K562 (cell line): Measurements from ENCODE around the gene SMIM35. TPM values are rescaled to one million over a fixed set of nuclear protein-coding genes. Genes with fewer than 3 reads are reported as not detected.

Experiments
- BHLHE40 ChIP-seq: IDR thresholded peaks from 2 replicates; pipeline ENCODE4 v1.6.1; 2011; ENCODE audit warnings: low read length, improper control_type of control experiment
- CBX2 ChIP-seq: fragments of 200-600 bp; sonication (generic); IDR thresholded peaks from one replicate; pipeline ENCODE4 v1.6.1; 2012; ENCODE audit warnings: mild to moderate bottlenecking, low read length, inconsistent platforms; ENCODE audit not compliant: insufficient read depth, poor library complexity, severe bottlenecking
- CC2D1A ChIP-seq: fragments of 450-650 bp; IDR thresholded peaks from 2 replicates; pipeline ENCODE4 v1.6.1; 2017; ENCODE audit warnings: mild to moderate bottlenecking
- EP400 ChIP-seq: fragments of 450-650 bp; IDR thresholded peaks from 2 replicates; pipeline ENCODE4 v1.6.1; 2017; ENCODE audit warnings: antibody characterized with exemption, mild to moderate bottlenecking, moderate library complexity
- ETV6 ChIP-seq, 3 experiments: fragments of 150-350 bp in 1 of 3; sonication (generic) in 1 of 3; formaldehyde crosslinking in 1 of 3; IDR thresholded peaks; 2 replicates each; pipeline versions ENCODE4 v1.6.1 to v1.8.0; 2014 to 2022; ENCODE audit warnings: borderline replicate concordance in 2 of 3, low read depth in 2 of 3, antibody characterized with exemption in 1 of 3, low read length in 1 of 3, mild to moderate bottlenecking in 1 of 3, missing genetic modification reagents in 1 of 3
- FOXM1 ChIP-seq, 2 experiments: fragments of 450-650 bp in 1 of 2; sonication (generic) in 1 of 2; formaldehyde crosslinking in 1 of 2; IDR thresholded peaks; 2 replicates each; pipeline versions ENCODE4 v1.6.1 to v1.9.0; 2017 to 2022; ENCODE audit warnings: low read depth in 2 of 2, mild to moderate bottlenecking in 2 of 2, missing genetic modification reagents in 1 of 2, moderate library complexity in 1 of 2
- HMG20B ChIP-seq: fragments of 250-450 bp; sonication (Bioruptor Pico); IDR thresholded peaks from 2 replicates; pipeline ENCODE4 v1.5.0; 2021; ENCODE audit warnings: mild to moderate bottlenecking
- HNRNPK ChIP-seq: fragments of 200-400 bp; formaldehyde crosslinking; IDR thresholded peaks from one replicate; pipeline ENCODE4 v1.6.1; 2018; ENCODE audit warnings: mild to moderate bottlenecking, low read depth, low read length; ENCODE audit not compliant: poor library complexity, severe bottlenecking
- HNRNPL ChIP-seq: fragments of 200-400 bp; formaldehyde crosslinking; IDR thresholded peaks from 2 replicates; pipeline ENCODE4 v1.6.1; 2017; ENCODE audit warnings: low read depth, mild to moderate bottlenecking, low read length
- ILF3 ChIP-seq: fragments of 450-650 bp; IDR thresholded peaks from 2 replicates; pipeline ENCODE4 v1.6.1; 2018; ENCODE audit warnings: antibody characterized with exemption, mild to moderate bottlenecking, moderate library complexity, borderline replicate concordance
- MCM7 ChIP-seq, 2 experiments: fragments of 450-650 bp; IDR thresholded peaks; 2 replicates each; pipeline ENCODE4 v1.6.1; 2016 to 2018
- NCOA1 ChIP-seq: fragments of 450-650 bp; IDR thresholded peaks from 2 replicates; pipeline ENCODE4 v1.6.1; 2016; ENCODE audit warnings: low read depth
- NR1H2 ChIP-seq: sonication (generic); formaldehyde crosslinking; IDR thresholded peaks from 2 replicates; pipeline ENCODE4 v1.4.0; 2020; ENCODE audit warnings: mild to moderate bottlenecking, missing genetic modification reagents
- RAD21 ChIP-seq, 2 experiments: fragments of 250-450 bp in 1 of 2; fragments of 450-650 bp in 1 of 2; sonication (Bioruptor Pico) in 1 of 2; formaldehyde crosslinking in 1 of 2; IDR thresholded peaks in 1 of 2; conservative IDR thresholded peaks in 1 of 2; 2 replicates each; pipeline versions ENCODE4 v1.4.0 to v1.8.0; 2020 to 2022; ENCODE audit warnings: mild to moderate bottlenecking in 2 of 2, moderate library complexity in 1 of 2
- SIRT6 ChIP-seq: IDR thresholded peaks from one replicate; pipeline ENCODE4 v1.6.1; 2012; ENCODE audit warnings: low read depth, mild to moderate bottlenecking, control low read depth, inconsistent platforms, low read length, moderate library complexity
- SMARCB1 ChIP-seq: IDR thresholded peaks from 2 replicates; pipeline ENCODE4 v1.6.1; 2011; ENCODE audit warnings: improper control_type of control experiment, low read depth; ENCODE audit not compliant: insufficient read length
- SMARCC2 ChIP-seq: fragments of 450-650 bp; IDR thresholded peaks from 2 replicates; pipeline ENCODE4 v1.6.1; 2017; ENCODE audit warnings: antibody characterized with exemption, moderate library complexity, mild to moderate bottlenecking, low read depth
- TCF7 ChIP-seq: sonication (generic); IDR thresholded peaks from 2 replicates; pipeline ENCODE4 v1.6.1; 2016; ENCODE audit warnings: antibody characterized with exemption, borderline replicate concordance
- ZKSCAN3 ChIP-seq: fragments of 250-450 bp; sonication (Bioruptor Pico); IDR thresholded peaks from 2 replicates; pipeline ENCODE4 v1.4.0; 2020
- ZNF41 ChIP-seq: fragments of 250-450 bp; sonication (Bioruptor Pico); conservative IDR thresholded peaks from 2 replicates; pipeline ENCODE4 v1.4.0; 2020; ENCODE audit warnings: mild to moderate bottlenecking
- polyA plus RNA-seq, 8 experiments: library from polyadenylated mRNA; depleted of rRNA in 4 of 8; stranded (reverse) in 5 of 8; unstranded in 3 of 8; fragments of >200 nt; fragmentation: Nextera tagmentation in 2 of 8; fragmentation: Illumina TruSeq in 1 of 8; extraction: Ambion mirVana in 2 of 8; extraction: Trizol in 1 of 8; gene quantifications; 2 replicates each; pipeline versions ENCODE4 v1.2.1 to v1.2.3, GENCODE V29; 2011 to 2014; ENCODE audit warnings: inconsistent platforms in 1 of 8, missing spikeins in 1 of 8
- total RNA-seq, 7 experiments: library from RNA; depleted of rRNA in 6 of 7; stranded (reverse); fragments of >200 nt in 6 of 7; fragmentation: Illumina TruSeq in 2 of 7; extraction: Trizol in 2 of 7; gene quantifications; 2 replicates each; pipeline versions ENCODE4 v1.2.1 to v1.2.3, GENCODE V29; 2011 to 2021; ENCODE audit warnings: low replicate concordance in 1 of 7
- TF ChIP-seq, protein P1 (sequence below): fragments of 450-650 bp; IDR thresholded peaks from 2 replicates; pipeline ENCODE4 v1.6.1; 2014; ENCODE audit warnings: low read depth, mild to moderate bottlenecking, moderate library complexity, borderline replicate concordance
- TF ChIP-seq, protein P2 (sequence below): fragments of 150-350 bp; IDR thresholded peaks from 2 replicates; pipeline ENCODE4 v1.6.1; 2014; ENCODE audit warnings: low read depth, mild to moderate bottlenecking, low read length, borderline replicate concordance
- TF ChIP-seq, protein P3 (sequence below): fragments of 250-450 bp; sonication (Bioruptor Pico); IDR thresholded peaks from 2 replicates; pipeline ENCODE4 v1.5.1; 2021; ENCODE audit warnings: mild to moderate bottlenecking

SMIM35 gene
- total and polyA plus RNA-seq, 9 of the 15 experiments (the other 6 are each of a cell fraction or from before 2014, with no cell fraction given) = 0.03 TPM; not detected in 7

DNA sequence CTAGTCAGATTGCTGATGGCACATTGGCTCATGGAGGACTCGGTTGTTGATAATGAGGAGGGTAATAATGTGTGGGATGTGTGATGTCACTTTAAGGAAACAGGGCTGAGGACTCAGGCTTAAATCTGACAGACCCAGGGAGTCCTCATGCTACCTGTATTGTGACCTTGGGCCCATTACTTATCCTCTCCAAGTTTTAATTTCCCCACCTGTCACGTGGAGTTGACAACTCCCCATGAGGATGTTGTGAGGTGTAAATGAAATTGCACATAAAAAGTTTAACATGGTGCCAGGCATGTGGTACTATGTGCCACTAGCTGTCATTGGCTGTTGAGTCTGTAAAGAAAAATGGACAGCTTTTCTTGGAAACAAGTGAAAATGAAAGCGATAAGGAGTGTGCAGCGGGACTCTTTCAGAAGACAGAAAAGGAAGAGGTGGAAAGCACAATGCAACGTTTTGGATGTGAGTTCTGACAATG is 85.2 kb downstream of the SMIM35 start (continued):
- TF ChIP-seq, protein P1, sequence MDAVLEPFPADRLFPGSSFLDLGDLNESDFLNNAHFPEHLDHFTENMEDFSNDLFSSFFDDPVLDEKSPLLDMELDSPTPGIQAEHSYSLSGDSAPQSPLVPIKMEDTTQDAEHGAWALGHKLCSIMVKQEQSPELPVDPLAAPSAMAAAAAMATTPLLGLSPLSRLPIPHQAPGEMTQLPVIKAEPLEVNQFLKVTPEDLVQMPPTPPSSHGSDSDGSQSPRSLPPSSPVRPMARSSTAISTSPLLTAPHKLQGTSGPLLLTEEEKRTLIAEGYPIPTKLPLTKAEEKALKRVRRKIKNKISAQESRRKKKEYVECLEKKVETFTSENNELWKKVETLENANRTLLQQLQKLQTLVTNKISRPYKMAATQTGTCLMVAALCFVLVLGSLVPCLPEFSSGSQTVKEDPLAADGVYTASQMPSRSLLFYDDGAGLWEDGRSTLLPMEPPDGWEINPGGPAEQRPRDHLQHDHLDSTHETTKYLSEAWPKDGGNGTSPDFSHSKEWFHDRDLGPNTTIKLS = no peak
- TF ChIP-seq SMARCC2 = no peak
- TF ChIP-seq ZNF41 = no peak
- TF ChIP-seq HNRNPK = no peak
- no peak for TF ChIP-seq CC2D1A
- no peak for TF ChIP-seq SMARCB1
- no peak for TF ChIP-seq TCF7
- TF ChIP-seq CBX2 = no peak
- TF ChIP-seq NR1H2 (CRISPR knock-in tag) = no peak
- TF ChIP-seq BHLHE40 = no peak
- TF ChIP-seq, protein P2, sequence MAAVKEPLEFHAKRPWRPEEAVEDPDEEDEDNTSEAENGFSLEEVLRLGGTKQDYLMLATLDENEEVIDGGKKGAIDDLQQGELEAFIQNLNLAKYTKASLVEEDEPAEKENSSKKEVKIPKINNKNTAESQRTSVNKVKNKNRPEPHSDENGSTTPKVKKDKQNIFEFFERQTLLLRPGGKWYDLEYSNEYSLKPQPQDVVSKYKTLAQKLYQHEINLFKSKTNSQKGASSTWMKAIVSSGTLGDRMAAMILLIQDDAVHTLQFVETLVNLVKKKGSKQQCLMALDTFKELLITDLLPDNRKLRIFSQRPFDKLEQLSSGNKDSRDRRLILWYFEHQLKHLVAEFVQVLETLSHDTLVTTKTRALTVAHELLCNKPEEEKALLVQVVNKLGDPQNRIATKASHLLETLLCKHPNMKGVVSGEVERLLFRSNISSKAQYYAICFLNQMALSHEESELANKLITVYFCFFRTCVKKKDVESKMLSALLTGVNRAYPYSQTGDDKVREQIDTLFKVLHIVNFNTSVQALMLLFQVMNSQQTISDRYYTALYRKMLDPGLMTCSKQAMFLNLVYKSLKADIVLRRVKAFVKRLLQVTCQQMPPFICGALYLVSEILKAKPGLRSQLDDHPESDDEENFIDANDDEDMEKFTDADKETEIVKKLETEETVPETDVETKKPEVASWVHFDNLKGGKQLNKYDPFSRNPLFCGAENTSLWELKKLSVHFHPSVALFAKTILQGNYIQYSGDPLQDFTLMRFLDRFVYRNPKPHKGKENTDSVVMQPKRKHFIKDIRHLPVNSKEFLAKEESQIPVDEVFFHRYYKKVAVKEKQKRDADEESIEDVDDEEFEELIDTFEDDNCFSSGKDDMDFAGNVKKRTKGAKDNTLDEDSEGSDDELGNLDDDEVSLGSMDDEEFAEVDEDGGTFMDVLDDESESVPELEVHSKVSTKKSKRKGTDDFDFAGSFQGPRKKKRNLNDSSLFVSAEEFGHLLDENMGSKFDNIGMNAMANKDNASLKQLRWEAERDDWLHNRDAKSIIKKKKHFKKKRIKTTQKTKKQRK = no peak
- TF ChIP-seq EP400 = peak; percentile 55; the same call in 1 of the 2 replicates
- no peak for TF ChIP-seq ETV6 (IDR thresholded peaks at IDR 0.05; ENCODE audit: borderline replicate concordance in 1 of 2, low read depth in 2 of 2, low read length in 1 of 2)
- TF ChIP-seq ETV6 (CRISPR knock-in tag; IDR thresholded peaks at IDR 0.05; ENCODE audit: borderline replicate concordance) = no peak
- no peak for TF ChIP-seq HNRNPL
- TF ChIP-seq HMG20B = no peak
- TF ChIP-seq ZKSCAN3 (CRISPR knock-in tag) = no peak
- TF ChIP-seq NCOA1 = no peak
- TF ChIP-seq, protein P3, sequence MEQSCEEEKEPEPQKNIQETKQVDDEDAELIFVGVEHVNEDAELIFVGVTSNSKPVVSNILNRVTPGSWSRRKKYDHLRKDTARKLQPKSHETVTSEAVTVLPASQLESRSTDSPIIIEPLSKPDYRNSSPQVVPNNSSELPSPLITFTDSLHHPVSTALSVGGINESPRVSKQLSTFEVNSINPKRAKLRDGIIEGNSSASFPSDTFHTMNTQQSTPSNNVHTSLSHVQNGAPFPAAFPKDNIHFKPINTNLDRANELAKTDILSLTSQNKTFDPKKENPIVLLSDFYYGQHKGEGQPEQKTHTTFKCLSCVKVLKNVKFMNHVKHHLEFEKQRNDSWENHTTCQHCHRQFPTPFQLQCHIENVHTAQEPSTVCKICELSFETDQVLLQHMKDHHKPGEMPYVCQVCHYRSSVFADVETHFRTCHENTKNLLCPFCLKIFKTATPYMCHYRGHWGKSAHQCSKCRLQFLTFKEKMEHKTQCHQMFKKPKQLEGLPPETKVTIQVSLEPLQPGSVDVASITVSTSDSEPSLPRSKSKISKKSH (CRISPR knock-in tag) = no peak
- TF ChIP-seq MCM7 (IDR thresholded peaks at IDR 0.05) = no peak
- TF ChIP-seq ILF3 = no peak
- TF ChIP-seq SIRT6 = no peak
- no peak for TF ChIP-seq RAD21 (CRISPR knock-in tag; conservative IDR thresholded peaks at IDR 0.05 in 1 of 2, IDR thresholded peaks at IDR 0.05 in 1 of 2)
- TF ChIP-seq FOXM1 (IDR thresholded peaks at IDR 0.05; ENCODE audit: low read depth) = no peak
- no peak for TF ChIP-seq FOXM1 (CRISPR knock-in tag; IDR thresholded peaks at IDR 0.05; ENCODE audit: low read depth)
